KOPT-K1 (cell line): ENCODE measurements around the gene PARD3.
A peak's percentile ranks its signal among the peaks of the same experiment; 100 is the strongest.

Experiments
- H3K27ac ChIP-seq: fragments of 200-600 bp; sonication (generic); 2 replicates; pipeline ENCODE4 v1.5.1; 2016; ENCODE audit warnings: antibody characterized with exemption, mild to moderate bottlenecking, low read depth, low read length; ENCODE audit not compliant: poor library complexity, severe bottlenecking
- H3K36me3 ChIP-seq: fragments of 200-600 bp; sonication (generic); 2 replicates; pipeline ENCODE4 v1.5.1; 2017; ENCODE audit warnings: antibody characterized with exemption, mild to moderate bottlenecking, low read length, moderate library complexity; ENCODE audit not compliant: insufficient read depth
- H3K9me3 ChIP-seq: fragments of 200-600 bp; sonication (generic); 2 replicates; pipeline ENCODE4 v1.5.1; 2017; ENCODE audit warnings: antibody characterized with exemption, low read length, mild to moderate bottlenecking; ENCODE audit not compliant: insufficient read depth, poor library complexity, severe bottlenecking

Gene PARD3

DNA sequence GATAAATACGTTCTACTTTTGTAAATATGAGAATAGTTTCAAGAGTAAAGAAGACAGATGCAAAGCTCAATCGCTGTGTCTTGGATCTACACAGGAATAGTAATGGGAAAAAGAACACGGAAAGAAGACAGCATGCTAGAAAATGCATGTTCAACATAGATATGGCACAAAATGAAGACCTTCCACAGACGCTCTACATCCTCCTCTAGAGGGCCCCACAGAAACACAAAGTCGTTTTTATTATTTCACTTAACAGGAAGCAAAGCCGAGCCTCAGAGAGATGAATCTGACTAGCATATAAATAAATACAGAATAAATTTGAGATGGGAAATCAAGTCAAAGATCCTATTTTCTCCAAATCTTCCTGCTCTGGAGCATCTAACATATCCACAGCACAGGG is 292.6 kb downstream of the PARD3 start:
- Histone ChIP-seq H3K9me3 (no peaks in the 10 kb centered on the region), H3K27ac (peak overlapping the region; percentile 23), H3K36me3 (no peaks in the 10 kb centered on the region)

DNA sequence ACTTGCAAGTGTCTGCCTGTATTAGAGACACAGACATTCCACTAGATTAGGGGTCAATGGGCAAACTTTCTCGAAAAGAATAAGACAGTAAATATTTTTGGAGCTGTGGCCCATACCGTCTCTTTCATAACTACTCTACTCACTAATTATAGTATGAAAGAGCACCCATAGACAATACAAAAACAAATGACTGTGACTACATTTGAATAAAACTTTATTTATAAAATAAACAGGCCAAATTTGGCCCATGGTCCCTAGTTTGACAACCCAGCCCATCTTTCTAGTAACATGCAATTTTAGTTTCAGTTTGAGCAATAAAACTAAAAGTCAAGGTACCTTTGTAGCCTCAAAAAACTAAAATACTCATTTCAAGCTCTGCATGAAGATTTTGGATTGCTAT is 294.6 kb downstream of the PARD3 start:
- H3K36me3 ChIP-seq = no peaks in the 10 kb centered on the region
- no peak overlapping the region for H3K27ac ChIP-seq
- no peaks in the 10 kb centered on the region for H3K9me3 ChIP-seq

DNA sequence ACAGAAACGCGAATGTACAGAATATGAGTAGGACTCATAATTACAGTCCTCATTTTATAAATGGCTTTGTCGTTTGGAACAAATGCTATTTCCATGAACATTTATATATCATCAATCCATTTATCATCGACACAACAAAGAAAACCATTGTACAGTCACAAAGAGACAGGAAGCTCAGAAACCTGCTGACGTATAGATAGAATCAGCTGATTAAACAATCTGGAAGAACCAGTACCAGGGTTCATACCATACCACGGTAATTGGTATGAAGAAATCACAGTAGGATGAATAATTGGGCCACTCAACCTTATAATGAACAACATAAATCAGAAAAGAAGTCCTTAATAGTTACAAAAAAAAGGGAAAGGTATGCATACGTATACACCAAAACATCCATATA is 295.0 kb downstream of the PARD3 start:
- Histone ChIP-seq H3K27ac (no peak overlapping the region), H3K36me3 (no peaks in the 10 kb centered on the region; the same call in 1 of the 2 replicates), H3K9me3 (no peaks in the 10 kb centered on the region)

DNA sequence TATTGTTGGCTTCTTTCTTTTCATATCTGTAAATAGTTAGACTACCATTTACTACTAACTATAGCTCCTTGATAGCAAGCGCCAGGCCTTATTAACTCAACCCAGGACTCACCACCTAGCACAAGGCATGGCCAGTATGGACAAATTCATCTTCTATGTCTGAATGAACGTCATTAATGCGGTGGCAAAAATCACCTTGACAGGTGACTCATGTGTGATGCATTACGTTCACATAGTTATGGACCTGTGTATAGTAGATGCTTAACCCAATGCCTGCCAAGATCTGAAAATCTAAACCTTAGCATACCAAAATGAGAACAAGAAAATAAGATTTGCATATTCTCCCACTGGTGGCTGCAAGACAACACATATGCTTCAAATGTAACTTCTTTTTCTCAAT is 300.8 kb downstream of the PARD3 start:
- Histone ChIP-seq H3K36me3 (no peaks in the 10 kb centered on the region; the same call in 1 of the 2 replicates), H3K27ac (no peak overlapping the region), H3K9me3 (no peaks in the 10 kb centered on the region)

DNA sequence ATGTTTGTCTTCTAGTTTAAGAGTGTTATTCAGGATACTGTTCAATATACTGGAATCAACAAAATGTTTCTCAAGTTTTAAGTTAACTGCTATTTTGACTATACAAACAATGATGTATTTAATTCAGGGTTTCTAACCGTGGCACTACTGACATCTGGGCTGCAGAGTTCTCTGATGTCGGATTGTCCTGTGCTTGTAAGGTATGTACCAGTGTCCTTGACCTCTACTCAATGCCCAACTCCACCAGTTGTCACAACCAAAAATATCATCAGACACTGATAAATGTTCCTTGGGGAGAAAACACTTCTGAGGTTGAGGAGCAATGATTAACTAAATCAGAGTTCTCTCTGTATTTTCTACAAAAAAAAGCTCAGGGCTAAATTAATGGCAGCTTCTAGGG is 301.5 kb downstream of the PARD3 start:
- Histone ChIP-seq H3K27ac (no peak overlapping the region), H3K36me3 (no peaks in the 10 kb centered on the region; the same call in 1 of the 2 replicates), H3K9me3 (no peaks in the 10 kb centered on the region)

DNA sequence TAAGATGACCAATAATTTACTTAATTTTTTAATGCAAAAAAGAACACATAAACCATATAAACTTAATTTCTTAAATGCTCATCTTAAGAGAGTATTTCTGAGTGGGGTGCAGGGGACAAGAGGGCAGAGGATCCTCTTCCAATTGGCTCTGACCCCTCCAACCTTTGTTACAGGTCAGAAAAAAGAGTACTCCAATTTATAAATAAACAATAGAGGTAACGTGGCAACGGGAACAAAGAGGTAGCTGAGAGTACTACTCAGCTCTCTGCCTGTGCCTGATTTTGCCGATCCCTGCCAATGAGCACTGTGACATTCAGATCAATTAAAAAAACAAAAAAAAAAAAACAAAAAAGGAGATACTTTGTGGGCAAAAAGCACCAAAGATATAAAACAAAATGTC is 307.9 kb downstream of the PARD3 start:
- no peak overlapping the region for H3K27ac ChIP-seq
- H3K36me3 ChIP-seq = no peaks in the 10 kb centered on the region
- H3K9me3 ChIP-seq = no peaks in the 10 kb centered on the region

DNA sequence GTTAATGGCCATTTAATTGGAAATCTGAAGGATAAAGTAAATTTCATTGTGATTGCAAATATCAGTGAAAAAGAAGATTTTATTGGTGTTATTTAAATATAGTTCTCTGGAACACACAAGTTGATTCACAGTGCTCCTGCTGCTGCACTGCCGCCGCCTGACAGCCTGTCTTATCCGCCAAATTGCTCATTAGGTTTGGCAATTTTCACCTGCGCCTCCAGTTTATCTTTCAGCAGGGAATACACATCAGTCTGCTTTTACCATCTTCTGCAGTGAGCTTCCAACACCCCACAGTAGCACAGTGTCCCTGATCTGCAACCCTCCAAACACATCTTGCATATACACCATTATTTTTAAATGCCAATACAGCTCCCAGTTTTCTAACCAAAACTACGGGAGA is 308.3 kb downstream of the PARD3 start:
- Histone ChIP-seq H3K9me3 (no peaks in the 10 kb centered on the region), H3K36me3 (no peaks in the 10 kb centered on the region), H3K27ac (no peak overlapping the region)

DNA sequence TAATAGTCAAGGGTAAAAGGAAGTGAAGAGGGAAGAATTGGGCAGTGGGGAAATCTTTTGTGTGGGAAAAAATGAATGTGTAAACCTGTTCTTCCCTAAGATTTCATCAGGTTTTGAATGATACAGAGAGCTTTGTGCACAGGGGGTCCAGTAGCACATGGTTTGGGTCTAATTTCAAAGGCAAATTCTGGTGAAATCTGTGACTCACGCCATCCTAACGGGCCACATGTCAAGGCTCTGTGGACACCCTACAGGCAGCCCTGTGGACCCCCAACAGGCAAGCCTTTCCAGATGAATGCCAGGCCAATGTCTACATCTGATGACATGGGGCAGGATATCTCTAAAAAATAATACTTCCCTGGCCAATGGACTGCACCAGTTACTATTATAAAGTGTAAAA is 309.8 kb downstream of the PARD3 start:
- Histone ChIP-seq H3K27ac (no peak overlapping the region), H3K9me3 (no peaks in the 10 kb centered on the region), H3K36me3 (no peaks in the 10 kb centered on the region)

DNA sequence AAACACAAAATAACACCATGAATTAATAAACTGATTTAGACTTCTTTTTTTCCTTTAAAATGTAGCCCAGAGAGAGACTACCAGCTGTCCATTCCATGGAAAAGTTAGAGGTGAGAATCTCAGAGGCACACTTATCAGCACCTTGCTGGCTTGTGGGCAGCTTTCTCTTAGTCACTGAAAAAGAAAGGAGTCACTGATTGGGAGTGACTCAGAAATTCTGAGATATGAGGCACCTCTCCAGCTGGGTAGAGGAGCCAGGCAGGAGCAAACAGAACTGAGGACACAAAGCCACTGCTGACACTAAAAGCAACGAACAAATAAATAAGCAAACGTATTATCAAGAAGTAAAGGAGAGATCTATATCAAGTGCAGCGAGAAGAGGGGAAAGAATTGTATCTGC is 310.6 kb downstream of the PARD3 start:
- Histone ChIP-seq H3K36me3 (no peaks in the 10 kb centered on the region), H3K27ac (no peak overlapping the region), H3K9me3 (no peaks in the 10 kb centered on the region)

DNA sequence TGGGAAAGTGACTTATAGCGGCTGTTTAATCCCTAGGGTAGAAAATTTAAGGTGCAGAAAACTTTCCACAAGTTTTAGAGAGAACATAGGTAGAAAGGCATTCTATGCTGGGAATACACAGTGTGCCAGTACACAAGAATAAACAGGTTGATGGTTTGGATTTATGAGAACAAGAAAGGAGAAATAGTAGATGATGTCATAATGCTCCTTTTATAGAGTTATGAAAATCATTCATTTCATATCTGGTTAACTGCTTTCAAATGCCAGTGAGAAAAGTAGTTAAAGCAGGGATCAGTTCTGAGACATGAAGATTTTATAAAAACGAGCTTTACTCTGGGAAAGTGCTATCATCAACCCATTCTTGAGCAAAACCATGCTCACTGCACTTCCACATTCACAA is 311.4 kb downstream of the PARD3 start:
- H3K9me3 ChIP-seq = no peaks in the 10 kb centered on the region
- H3K36me3 ChIP-seq = no peaks in the 10 kb centered on the region
- no peak overlapping the region for H3K27ac ChIP-seq

DNA sequence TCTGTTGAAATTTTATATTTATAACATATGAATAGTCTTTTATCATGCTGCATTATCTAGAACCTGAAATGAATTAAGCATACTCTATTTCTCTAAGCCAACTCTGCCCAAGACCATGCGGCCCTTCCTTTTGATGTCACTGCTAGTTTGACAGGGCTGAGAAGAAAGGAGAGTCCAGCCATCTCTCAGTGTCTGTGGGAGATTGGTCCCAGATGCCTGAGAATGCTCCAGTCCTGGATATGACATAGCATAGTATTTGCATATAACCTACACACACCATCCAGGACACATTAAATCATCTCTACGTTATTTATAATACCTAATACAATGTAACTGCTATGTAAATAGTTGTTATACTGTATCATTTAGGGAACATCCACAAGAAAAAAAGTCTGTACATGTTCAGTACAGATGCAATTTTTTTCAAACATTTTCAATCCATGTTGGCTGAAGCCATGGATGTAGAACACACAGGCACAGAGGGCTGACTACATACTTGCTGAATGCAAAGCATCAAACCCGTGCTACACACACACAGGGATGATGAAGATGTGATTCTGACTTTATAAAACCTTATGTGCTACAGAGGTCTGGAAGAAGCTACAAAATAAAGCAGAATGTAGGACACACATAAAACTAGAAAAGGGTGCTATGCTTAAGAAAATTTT is 315.4 kb downstream of the PARD3 start:
- no peak overlapping the region for H3K27ac ChIP-seq
- no peaks in the 10 kb centered on the region for H3K9me3 ChIP-seq
- H3K36me3 ChIP-seq = no peaks in the 10 kb centered on the region

DNA sequence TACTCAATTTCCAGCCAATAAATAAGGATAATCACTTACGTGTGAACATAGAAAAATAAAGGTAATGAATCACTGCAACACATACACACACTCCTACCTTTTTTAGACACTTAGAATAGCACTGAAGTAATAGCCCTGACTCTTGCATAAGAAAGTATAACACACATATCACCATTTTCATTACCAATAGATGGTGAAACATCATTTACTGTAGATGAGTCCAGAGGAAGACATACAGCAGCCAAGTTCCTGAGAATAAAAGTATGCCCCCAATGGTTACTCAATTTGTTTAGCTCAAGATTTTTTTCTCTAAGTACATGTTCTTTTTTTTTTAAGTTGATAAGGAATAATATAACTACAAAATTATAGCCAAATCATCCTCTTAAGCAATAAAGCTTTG is 316.3 kb downstream of the PARD3 start:
- Histone ChIP-seq H3K9me3 (no peaks in the 10 kb centered on the region), H3K27ac (no peak overlapping the region), H3K36me3 (no peaks in the 10 kb centered on the region)

DNA sequence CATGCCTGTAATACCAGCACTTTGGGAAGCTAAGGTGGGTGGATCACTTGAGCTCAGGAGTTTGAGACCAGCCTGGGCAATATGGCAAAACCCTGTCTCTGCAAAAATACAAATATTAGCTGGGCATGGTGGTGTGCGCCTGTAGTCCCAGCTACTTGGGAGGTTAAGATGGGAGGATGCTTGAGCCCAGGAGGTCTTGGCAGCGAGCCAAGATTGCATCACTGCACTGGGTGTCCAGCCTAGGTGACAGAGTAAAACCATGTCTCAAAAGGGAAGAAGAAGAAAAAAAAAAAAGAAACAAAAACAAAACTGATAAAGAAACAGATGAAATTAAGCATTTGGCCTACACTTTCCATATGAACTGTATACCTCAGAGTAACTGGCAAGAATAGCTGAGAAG is 319.2 kb downstream of the PARD3 start:
- no peaks in the 10 kb centered on the region for H3K9me3 ChIP-seq
- no peak overlapping the region for H3K27ac ChIP-seq
- H3K36me3 ChIP-seq = no peaks in the 10 kb centered on the region

DNA sequence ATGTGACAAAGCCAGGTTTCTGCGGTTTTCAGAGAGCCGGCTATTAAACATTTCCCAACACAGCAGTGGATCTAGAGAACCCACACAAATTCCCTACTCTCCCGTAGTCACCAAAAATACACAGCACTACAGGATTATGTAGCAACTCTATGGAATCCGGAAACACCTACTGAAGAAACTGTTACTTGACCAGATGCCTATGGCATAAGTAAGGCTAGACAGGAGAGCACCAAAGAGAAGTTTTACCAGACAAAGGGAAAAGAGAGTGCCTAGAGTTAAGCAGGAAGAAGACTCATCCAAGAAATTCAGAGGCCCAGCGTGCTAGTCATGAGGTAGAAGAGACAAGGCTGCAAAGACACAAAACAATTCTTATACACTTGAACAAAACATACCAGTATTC is 321.1 kb downstream of the PARD3 start:
- H3K9me3 ChIP-seq = no peaks in the 10 kb centered on the region
- no peak overlapping the region for H3K27ac ChIP-seq
- no peaks in the 10 kb centered on the region for H3K36me3 ChIP-seq

DNA sequence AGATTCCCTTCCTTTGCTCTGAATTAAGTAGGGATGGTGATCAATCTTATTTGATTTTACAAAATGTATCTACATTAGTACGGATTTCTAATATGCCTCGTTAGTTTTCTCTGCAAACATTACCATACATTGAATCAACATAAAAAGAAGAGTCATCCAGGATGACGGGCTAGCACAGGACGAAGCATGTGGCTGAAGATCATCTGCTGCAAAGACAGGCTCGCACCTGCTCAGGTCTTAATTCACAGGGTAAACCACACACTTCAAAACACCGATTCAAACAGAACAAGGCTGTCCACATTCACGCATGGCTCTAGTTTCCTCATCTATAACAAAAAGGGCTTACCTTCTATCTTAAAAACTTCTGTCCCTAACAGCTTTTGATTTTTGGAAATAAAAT is 323.0 kb downstream of the PARD3 start:
- H3K9me3 ChIP-seq = no peaks in the 10 kb centered on the region
- no peak overlapping the region for H3K27ac ChIP-seq
- H3K36me3 ChIP-seq = no peaks in the 10 kb centered on the region

DNA sequence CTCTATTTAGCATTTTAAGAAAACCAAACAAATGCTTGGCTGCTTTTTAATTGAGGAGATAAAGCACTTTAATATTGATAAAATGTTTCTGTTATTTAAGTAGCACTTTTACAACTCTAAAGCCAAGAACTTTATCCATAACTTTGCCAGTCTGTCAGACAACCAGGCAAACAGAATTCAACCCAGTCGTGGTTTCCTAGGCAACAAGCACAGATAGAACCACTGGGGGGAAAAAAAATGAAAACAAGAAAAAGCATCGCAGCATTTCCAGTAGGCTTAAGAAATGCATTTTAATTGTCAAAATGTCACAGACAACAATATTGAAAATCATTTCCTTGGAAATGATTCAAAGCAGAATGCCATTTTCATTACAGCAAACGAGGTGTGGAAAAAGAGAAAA is 323.4 kb downstream of the PARD3 start:
- H3K9me3 ChIP-seq = no peaks in the 10 kb centered on the region
- H3K27ac ChIP-seq = no peak overlapping the region
- H3K36me3 ChIP-seq = no peaks in the 10 kb centered on the region
